B cell (primary cell): ENCODE measurements around the gene TMC6. TPM values are rescaled to one million over a fixed set of nuclear protein-coding genes. Genes with fewer than 3 reads are reported as not detected.

Source experiments
- ATAC-seq: fragments of 200-7000 bp; cut with Tn5 transposase; one replicate; pipeline ENCODE4 v1.10.0; 2021; ENCODE audit warnings: low read depth, mild to moderate bottlenecking, moderate number of reproducible peaks, moderate library complexity
- CTCF ChIA-PET: fragments of 350-600 bp; sonication (Branson Sonifier 250); formaldehyde crosslinking; loops from one replicate; lab custom pipeline; 2021; ENCODE audit warnings: antibody characterized with exemption, inconsistent platforms; lab: Charles Lee
- POLR2A ChIA-PET: fragments of 350-600 bp; sonication (Branson Sonifier 250); formaldehyde crosslinking; loops from one replicate; lab custom pipeline; 2021; ENCODE audit warnings: antibody characterized with exemption; lab: Charles Lee
- DNase-seq: peaks from one replicate; pipeline ENCODE4 v3.0.0; 2013
- H2AFZ ChIP-seq: 2 replicates; pipeline ENCODE4 v1.6.1; 2012; ENCODE audit warnings: mild to moderate bottlenecking, low read depth, low read length; ENCODE audit not compliant: insufficient read depth, poor library complexity, severe bottlenecking
- H3K27ac ChIP-seq, 2 donors: 1 replicate in 1 of 2; 2 replicates in 1 of 2; pipeline ENCODE4 v1.5.1; 2012 to 2013; ENCODE audit warnings: low read length in 2 of 2, mild to moderate bottlenecking in 2 of 2, moderate library complexity in 1 of 2
- H3K27me3 ChIP-seq, 4 experiments: fragments of 200-600 bp in 1 of 4; sonication (generic) in 1 of 4; replicated peaks in 1 of 4; 1 replicate in 2 of 4; 2 replicates in 2 of 4; pipeline versions ENCODE4 v1.6.1 to v1.7.0; 2013 to 2016; ENCODE audit warnings: low read length in 3 of 4, mild to moderate bottlenecking in 2 of 4, mixed read lengths in 1 of 4, moderate library complexity in 1 of 4; ENCODE audit not compliant: insufficient read depth in 4 of 4, control insufficient read depth in 3 of 4; ENCODE audit errors: control extremely low read depth in 1 of 4
- H3K36me3 ChIP-seq, 2 experiments: replicated peaks in 1 of 2; 1 replicate in 1 of 2; 2 replicates in 1 of 2; pipeline versions ENCODE4 v1.6.1 to v1.7.1; 2013; ENCODE audit warnings: low read length in 1 of 2; ENCODE audit not compliant: insufficient read depth in 2 of 2, control insufficient read depth in 1 of 2; ENCODE audit errors: control extremely low read depth in 1 of 2, extremely low read depth in 1 of 2
- H3K4me1 ChIP-seq, 2 donors: fragments of 200-600 bp in 1 of 2; sonication (generic) in 1 of 2; 1 replicate in 1 of 2; 2 replicates in 1 of 2; pipeline versions ENCODE4 v1.5.1 to v1.6.1; 2013 to 2017; ENCODE audit warnings: low read length in 2 of 2; ENCODE audit not compliant: control insufficient read depth in 2 of 2, insufficient read depth in 2 of 2
- H3K4me2 ChIP-seq: replicated peaks from 2 replicates; pipeline ENCODE3; 2012; ENCODE audit warnings: mild to moderate bottlenecking, low read depth, low read length; ENCODE audit not compliant: poor library complexity, severe bottlenecking
- H3K4me3 ChIP-seq, 5 experiments: fragments of 200-600 bp in 1 of 5; sonication (generic) in 1 of 5; 1 replicate in 3 of 5; 2 replicates in 2 of 5; pipeline versions ENCODE4 v1.5.1 to v1.7.0; 2011 to 2016; ENCODE audit warnings: low read length in 4 of 5, mild to moderate bottlenecking in 4 of 5, low read depth in 2 of 5, control low read depth in 1 of 5, moderate library complexity in 1 of 5; ENCODE audit not compliant: insufficient read depth in 1 of 5; ENCODE audit errors: control extremely low read depth in 1 of 5, extremely low read depth in 1 of 5
- H3K79me2 ChIP-seq: fragments of 200-600 bp; sonication (generic); one replicate; pipeline ENCODE4 v1.6.0; 2016; ENCODE audit warnings: low read length; ENCODE audit not compliant: control insufficient read depth, insufficient read depth
- H3K9ac ChIP-seq: fragments of 200-600 bp; sonication (generic); 2 replicates; pipeline ENCODE4 v1.6.1; 2017; ENCODE audit warnings: mild to moderate bottlenecking, low read length, moderate library complexity
- H3K9me3 ChIP-seq, 3 donors: one replicate each; pipeline versions ENCODE4 v1.6.1 to v1.7.1; 2013; ENCODE audit warnings: low read length in 2 of 3; ENCODE audit not compliant: control insufficient read depth in 2 of 3, insufficient read depth in 1 of 3; ENCODE audit errors: control extremely low read depth in 1 of 3
- H4K20me1 ChIP-seq: 2 replicates; pipeline ENCODE4 v1.6.0; 2012; ENCODE audit warnings: mild to moderate bottlenecking, low read length; ENCODE audit not compliant: insufficient read depth, control insufficient read depth, poor library complexity, severe bottlenecking
- H3K27ac Mint-ChIP-seq: one replicate; pipeline ENCODE4 v1.8.0; 2021; ENCODE audit warnings: mixed read lengths
- H3K27me3 Mint-ChIP-seq: one replicate; pipeline ENCODE4 v1.8.0; 2021; ENCODE audit warnings: mixed read lengths
- H3K4me1 Mint-ChIP-seq: one replicate; pipeline ENCODE4 v1.8.0; 2021; ENCODE audit warnings: mixed read lengths
- H3K4me3 Mint-ChIP-seq: one replicate; pipeline ENCODE4 v1.8.0; 2021; ENCODE audit warnings: mixed read lengths
- H3K9me3 Mint-ChIP-seq: one replicate; pipeline ENCODE4 v1.8.0; 2022; ENCODE audit warnings: mixed read lengths; ENCODE audit not compliant: insufficient read depth
- CTCF ChIP-seq: fragments of 200-600 bp; IDR thresholded peaks from one replicate; pipeline ENCODE4 v1.8.0; 2022; ENCODE audit warnings: antibody characterized with exemption, mild to moderate bottlenecking
- EZH2 ChIP-seq: IDR thresholded peaks from 2 replicates; pipeline ENCODE4 v1.6.1; 2012; ENCODE audit warnings: borderline replicate concordance, low read depth, mild to moderate bottlenecking, moderate library complexity, low read length; ENCODE audit not compliant: insufficient read depth, poor library complexity, severe bottlenecking
- WGBS: methylation state at CpG from one replicate; pipeline ENCODE4 v1.1.5; 2013; ENCODE audit warnings: missing lambda C conversion rate; ENCODE audit not compliant: insufficient coverage; 5-methylcytosine and 5-hydroxymethylcytosine counted together
- intact Hi-C: fragments of 100-400 bp; cut with micrococcal nuclease; formaldehyde crosslinking; loops from one replicate; pipeline ENCODE4 v1.10.0; 2022
- polyA plus RNA-seq: library from polyadenylated mRNA; depleted of rRNA; stranded (reverse); fragments of >200 nt; gene quantifications from 2 replicates; pipeline ENCODE4 v1.2.3, GENCODE V29; 2012
- total RNA-seq, 2 donors: library from RNA; stranded (reverse); fragments of 120-200 nt in 1 of 2; gene quantifications; 1 replicate in 1 of 2; 2 replicates in 1 of 2; pipeline versions ENCODE4 v1.2.3 to v1.2.4, GENCODE V29; 2013 to 2022

The TMC6 gene
- total and polyA plus RNA-seq, 2 donors (not counting 1 experiment from before 2014, with no cell fraction given): 374 to 891 TPM

- CTCF ChIA-PET: interaction anchor here (0.8 to 14.1 kb wide), 5 partner anchors 10 to 33 kb away, joined by 3 to 357 read pairs (median 5); partner anchors contain the start of genes SYNGR2, TK1 and TMC8
- Mint-ChIP-seq H3K4me1 (peaks cover 80% of the 10 kb centered on the region), H3K9me3 (no peaks in the 10 kb centered on the region), H3K4me3 (peak overlapping the region; percentile 23), H3K27me3 (no peaks in the 10 kb centered on the region), H3K27ac (peak overlapping the region; percentile 89)
- no peak overlapping the region for H3K4me3 ChIP-seq
- ATAC-seq (no peak), DNase-seq (peak; percentile 43)
- intact Hi-C loops: no loop called here
- peaks cover 3% of the 10 kb centered on the region for H4K20me1 ChIP-seq
- H3K36me3 ChIP-seq: peaks cover 0 to 18% of the 10 kb centered on the region in 2 experiments
- H3K4me1 ChIP-seq: peaks cover 81 to 94% of the 10 kb centered on the region in 2 donors
- H2AFZ ChIP-seq: no peak overlapping the region
- WGBS: 79% methylated on average over 10 of the region's 11 CpGs
- peaks cover 23% of the 10 kb centered on the region for H3K79me2 ChIP-seq
- TF ChIP-seq CTCF: no peak
- no peak for TF ChIP-seq EZH2
- H3K27me3 ChIP-seq: no peaks in the 10 kb centered on the region
- H3K4me2 ChIP-seq: peak overlapping the region; percentile 67
- H3K9ac ChIP-seq: no peak overlapping the region
- H3K9me3 ChIP-seq: peaks cover 0 to 10% (median 0%) of the 10 kb centered on the region in 3 donors
- POLR2A ChIA-PET: interaction anchor here (0.5 to 22.6 kb wide), 6 partner anchors 9 to 58 kb away, joined by 5 to 432 read pairs (median 15); partner anchors contain the start of genes SYNGR2, TMC6 and TMC8
- H3K27ac ChIP-seq: peak overlapping the region; percentile 38 to 57
Measured at GRCh38 chr17:78144147-78144719, 15.7 kb upstream of the TMC6 start.
